Endothelial cell of umbilical vein (primary cell): ENCODE results near the gene CXCR6. TPM values are rescaled to one million over a fixed set of nuclear protein-coding genes. Genes with fewer than 3 reads are reported as not detected.

ENCODE experiments used
- BruUV-seq: library from RNA; stranded (reverse); fragments of 400-500 nt; replicated peaks from 2 replicates; lab custom pipeline; 2021; lab: Mats Ljungman, UMichigan
- CTCF ChIA-PET: fragments of 300-600, 350-600 bp; sonication (Branson Sonifier 250); formaldehyde crosslinking; loops from one replicate; lab custom pipeline; 2021; ENCODE audit warnings: antibody characterized with exemption, inconsistent platforms; lab: Charles Lee
- POLR2A ChIA-PET: fragments of 300-600, 350-600 bp; sonication (Branson Sonifier 250); formaldehyde crosslinking; loops from one replicate; lab custom pipeline; 2021; ENCODE audit warnings: antibody characterized with exemption, inconsistent platforms; lab: Charles Lee
- DNase-seq: peaks from one replicate; pipeline ENCODE4 v3.0.0-alpha.2; 2011; ENCODE audit warnings: low read depth, low spot score
- FAIRE-seq: peaks from 2 replicates; lab custom pipeline; 2011; peaks lifted over from hg19 to GRCh38; lab: Jason Lieb, UNC
- H2AFZ ChIP-seq: 2 replicates; pipeline ENCODE4 v1.6.0; 2012; ENCODE audit warnings: low read depth, low read length, control low read depth, inconsistent platforms
- H3K27ac ChIP-seq: 2 replicates; pipeline ENCODE4 v1.5.1; 2011; ENCODE audit warnings: low read depth, mild to moderate bottlenecking, control low read depth, low read length, moderate library complexity; ENCODE audit not compliant: insufficient read depth
- H3K27me3 ChIP-seq, 2 experiments: 2 replicates each; pipeline versions ENCODE4 v1.6.0 to v1.6.1; 2011; ENCODE audit warnings: low read length in 2 of 2, mixed read lengths in 1 of 2; ENCODE audit not compliant: control insufficient read depth in 2 of 2, insufficient read depth in 2 of 2
- H3K36me3 ChIP-seq, 2 experiments: 2 replicates in 1 of 2; 3 replicates in 1 of 2; pipeline ENCODE4 v1.5.1; 2011; ENCODE audit warnings: low read length in 2 of 2, mild to moderate bottlenecking in 1 of 2, moderate library complexity in 1 of 2; ENCODE audit not compliant: control insufficient read depth in 2 of 2, insufficient read depth in 2 of 2; ENCODE audit errors: extremely low read depth in 1 of 2
- H3K4me1 ChIP-seq: 3 replicates; pipeline ENCODE4 v1.5.1; 2011; ENCODE audit warnings: mild to moderate bottlenecking, low read length; ENCODE audit not compliant: control insufficient read depth, insufficient read depth; ENCODE audit errors: extremely low read depth
- H3K4me2 ChIP-seq: 2 replicates; pipeline ENCODE4 v1.6.1; 2011; ENCODE audit warnings: low read length, control low read depth, mixed read lengths; ENCODE audit not compliant: insufficient read depth
- H3K4me3 ChIP-seq, 3 experiments: fragments of 200-600 bp in 1 of 3; sonication (generic), shearing (Covaris generic) in 1 of 3; replicated peaks in 1 of 3; 2 replicates each; pipeline ENCODE4 v1.5.1; 2011 to 2016; ENCODE audit warnings: control low read depth in 3 of 3, low read length in 3 of 3, mild to moderate bottlenecking in 2 of 3, inconsistent platforms in 1 of 3, low read depth in 1 of 3, moderate library complexity in 1 of 3; ENCODE audit not compliant: insufficient read depth in 1 of 3
- H3K79me2 ChIP-seq: 2 replicates; pipeline ENCODE4 v1.6.0; 2012; ENCODE audit warnings: low read length, inconsistent platforms; ENCODE audit not compliant: control insufficient read depth, insufficient read depth
- H3K9ac ChIP-seq: replicated peaks from 2 replicates; pipeline ENCODE3; 2011; ENCODE audit warnings: low read length, control low read depth; ENCODE audit not compliant: insufficient read depth; ENCODE audit errors: extremely low read depth
- H3K9me1 ChIP-seq: replicated peaks from 3 replicates; pipeline ENCODE4 v1.6.0; 2011; ENCODE audit warnings: mild to moderate bottlenecking, low read length; ENCODE audit not compliant: control insufficient read depth, insufficient read depth; ENCODE audit errors: extremely low read depth
- H3K9me3 ChIP-seq: replicated peaks from 2 replicates; pipeline ENCODE4 v1.5.1; 2012; ENCODE audit warnings: low read length, inconsistent platforms; ENCODE audit not compliant: control insufficient read depth, insufficient read depth
- H4K20me1 ChIP-seq: replicated peaks from 2 replicates; pipeline ENCODE3; 2011; ENCODE audit warnings: mild to moderate bottlenecking, low read length; ENCODE audit not compliant: control insufficient read depth, insufficient read depth; ENCODE audit errors: extremely low read depth
- CTCF ChIP-seq, 2 donors: IDR thresholded peaks; 1 replicate in 1 of 2; 2 replicates in 1 of 2; pipeline ENCODE4 v1.5.1; 2011; ENCODE audit warnings: low read length in 2 of 2, mild to moderate bottlenecking in 2 of 2, moderate library complexity in 2 of 2, control low read depth in 1 of 2, inconsistent platforms in 1 of 2, low read depth in 1 of 2; ENCODE audit not compliant: insufficient read depth in 1 of 2; ENCODE audit errors: extremely low read depth in 1 of 2
- EZH2 ChIP-seq: IDR thresholded peaks from 2 replicates; pipeline ENCODE4 v1.6.1; 2012; ENCODE audit warnings: borderline replicate concordance, low read depth, mild to moderate bottlenecking, moderate library complexity, low read length, inconsistent platforms; ENCODE audit not compliant: severe bottlenecking
- FOS ChIP-seq: IDR thresholded peaks from 2 replicates; pipeline ENCODE4 v1.6.1; 2011; ENCODE audit warnings: mild to moderate bottlenecking, low read length, moderate library complexity, borderline replicate concordance; ENCODE audit not compliant: insufficient read depth
- GATA2 ChIP-seq: IDR thresholded peaks from 2 replicates; pipeline ENCODE4 v1.7.0; 2011; ENCODE audit warnings: low read depth, mild to moderate bottlenecking, moderate library complexity, mixed read lengths, low read length; ENCODE audit not compliant: insufficient read length, insufficient read depth
- JUN ChIP-seq: IDR thresholded peaks from 2 replicates; pipeline ENCODE4 v1.6.1; 2011; ENCODE audit warnings: borderline replicate concordance, low read depth; ENCODE audit not compliant: insufficient read length, insufficient read depth
- MAX ChIP-seq: IDR thresholded peaks from 2 replicates; pipeline ENCODE4 v1.6.1; 2011; ENCODE audit not compliant: insufficient read depth, insufficient read length
- MYC ChIP-seq: IDR thresholded peaks from one replicate; pipeline ENCODE4 v1.6.1; 2011; ENCODE audit warnings: mild to moderate bottlenecking, low read depth, low read length
- POLR2A ChIP-seq: IDR thresholded peaks from 2 replicates; pipeline ENCODE4 v1.6.1; 2012; ENCODE audit warnings: low read depth, mild to moderate bottlenecking, control low read depth, low read length
- POLR2AphosphoS5 ChIP-seq: IDR thresholded peaks from 2 replicates; pipeline ENCODE4 v1.6.1; 2012; ENCODE audit warnings: low read depth, mild to moderate bottlenecking, control low read depth, low read length, moderate library complexity; ENCODE audit not compliant: insufficient read depth
- dilution Hi-C: fragments of 300-500 bp; cut with MboI; formaldehyde crosslinking; loops from one replicate; pipeline ENCODE4 v1.15.0; 2019; ENCODE audit warnings: low sequenced_read_pairs; ENCODE audit not compliant: extremely low pct_ligation_motif_present
- intact Hi-C: fragments of 100-400 bp; cut with micrococcal nuclease; formaldehyde crosslinking; loops from one replicate; pipeline ENCODE4 v1.10.0; 2022
- polyA plus RNA-seq, 4 experiments: library from polyadenylated mRNA; depleted of rRNA in 3 of 4; stranded (reverse) in 3 of 4; unstranded in 1 of 4; fragments of >200 nt; gene quantifications; 2 replicates each; pipeline versions ENCODE4 v1.2.1 to v1.2.3, GENCODE V29; 2011 to 2012; ENCODE audit warnings: missing spikeins in 1 of 4
- total RNA-seq: library from RNA; stranded (reverse); gene quantifications from 2 replicates; pipeline ENCODE4 v1.2.3, GENCODE V29; 2021

Gene CXCR6
- total and polyA plus RNA-seq, 2 donors (not counting 3 experiments of a cell fraction or from before 2014, with no cell fraction given): not detected

GRCh38 chr3:45914362-45915058 lies 28.8 kb upstream of the CXCR6 start:
- Histone ChIP-seq H3K9ac (no peak overlapping the region), H3K27ac (no peak overlapping the region), H3K36me3 (no peaks in the 10 kb centered on the region), H3K9me3 (no peaks in the 10 kb centered on the region), H3K79me2 (no peaks in the 10 kb centered on the region), H3K9me1 (no peaks in the 10 kb centered on the region), H3K4me3 (no peak overlapping the region), H3K27me3 (no peaks in the 10 kb centered on the region), H2AFZ (no peak overlapping the region), H3K4me1 (no peaks in the 10 kb centered on the region), H3K4me2 (no peak overlapping the region), H4K20me1 (no peaks in the 10 kb centered on the region)
- intact Hi-C loops: no loop called here
- dilution Hi-C loops: no loop called here
- DNase-seq (no peak), FAIRE-seq (no peak)
- CTCF ChIA-PET: no interaction called here
- TF ChIP-seq MAX: no peak
- TF ChIP-seq CTCF (IDR thresholded peaks at IDR 0.05; ENCODE audit: extremely low read depth in 1 of 2, insufficient read depth in 1 of 2, low read depth in 1 of 2, low read length in 2 of 2): no peak
- no peak for TF ChIP-seq POLR2A
- no peak for TF ChIP-seq JUN
- TF ChIP-seq GATA2: no peak
- no peak for TF ChIP-seq EZH2
- no peak for TF ChIP-seq FOS
- no peak for TF ChIP-seq POLR2AphosphoS5
- TF ChIP-seq MYC: no peak
- no TSS peak for BruUV-seq
- POLR2A ChIA-PET: no interaction called here
